Adrenal gland (tissue), 5 donors: ENCODE measurements around the gene MYH6.
"Not testable (repeated sequence)": the region's sequence is repeated elsewhere in the genome, so short reads cannot be mapped to it uniquely, and the experiment has no call there.

Experiments used
- POLR2A ChIP-seq, 2 donors: fragments of 450-650 bp; IDR thresholded peaks; one replicate each; pipeline ENCODE4 v1.6.1; 2017; ENCODE audit warnings: antibody characterized with exemption in 2 of 2, mild to moderate bottlenecking in 2 of 2, moderate library complexity in 1 of 2
- TF ChIP-seq, protein P1 (sequence below), 6 experiments: fragments of 450-650 bp in 4 of 6; fragments of 200-600 bp in 2 of 6; sonication (generic) in 1 of 6; IDR thresholded peaks; 1 replicate in 5 of 6; 2 replicates in 1 of 6; pipeline versions ENCODE4 v1.5.1 to v1.8.0; 2016 to 2021; ENCODE audit warnings: antibody characterized with exemption in 6 of 6, mild to moderate bottlenecking in 2 of 6, moderate library complexity in 1 of 6
- donor health status: DM: no; HTN: no; CAD: no.

DNA sequence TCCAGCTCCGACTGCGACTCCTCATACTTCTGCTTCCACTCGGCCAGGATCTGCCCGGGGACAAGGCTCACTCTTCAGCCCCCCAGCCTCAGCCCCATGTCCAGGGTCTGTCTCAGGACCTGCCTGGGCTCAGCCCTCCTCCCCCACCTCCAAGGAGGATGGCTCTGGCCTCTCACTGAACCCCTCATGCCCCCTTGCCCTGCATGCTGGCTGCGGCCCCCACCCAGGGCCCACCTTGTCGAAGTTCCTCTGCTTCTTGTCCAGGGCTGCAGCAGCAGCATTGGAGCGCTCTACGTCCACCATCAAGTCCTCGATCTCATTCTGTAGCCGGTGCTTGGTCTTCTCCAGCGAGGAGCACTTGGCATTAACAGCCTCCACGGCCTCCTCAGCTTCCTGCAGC lies 9.2 kb upstream of the MYH6 start:
- TF ChIP-seq, protein P1, sequence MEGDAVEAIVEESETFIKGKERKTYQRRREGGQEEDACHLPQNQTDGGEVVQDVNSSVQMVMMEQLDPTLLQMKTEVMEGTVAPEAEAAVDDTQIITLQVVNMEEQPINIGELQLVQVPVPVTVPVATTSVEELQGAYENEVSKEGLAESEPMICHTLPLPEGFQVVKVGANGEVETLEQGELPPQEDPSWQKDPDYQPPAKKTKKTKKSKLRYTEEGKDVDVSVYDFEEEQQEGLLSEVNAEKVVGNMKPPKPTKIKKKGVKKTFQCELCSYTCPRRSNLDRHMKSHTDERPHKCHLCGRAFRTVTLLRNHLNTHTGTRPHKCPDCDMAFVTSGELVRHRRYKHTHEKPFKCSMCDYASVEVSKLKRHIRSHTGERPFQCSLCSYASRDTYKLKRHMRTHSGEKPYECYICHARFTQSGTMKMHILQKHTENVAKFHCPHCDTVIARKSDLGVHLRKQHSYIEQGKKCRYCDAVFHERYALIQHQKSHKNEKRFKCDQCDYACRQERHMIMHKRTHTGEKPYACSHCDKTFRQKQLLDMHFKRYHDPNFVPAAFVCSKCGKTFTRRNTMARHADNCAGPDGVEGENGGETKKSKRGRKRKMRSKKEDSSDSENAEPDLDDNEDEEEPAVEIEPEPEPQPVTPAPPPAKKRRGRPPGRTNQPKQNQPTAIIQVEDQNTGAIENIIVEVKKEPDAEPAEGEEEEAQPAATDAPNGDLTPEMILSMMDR (IDR thresholded peaks at IDR 0.05): not testable (repeated sequence)
- TF ChIP-seq POLR2A (IDR thresholded peaks at IDR 0.05): not testable (repeated sequence)
